ENCODE measurements around the gene ASCL2.
"Not testable (repeated sequence)": the region's sequence is repeated elsewhere in the genome, so short reads cannot be mapped to it uniquely, and the experiment has no call there.

ASCL2 gene

DNA sequence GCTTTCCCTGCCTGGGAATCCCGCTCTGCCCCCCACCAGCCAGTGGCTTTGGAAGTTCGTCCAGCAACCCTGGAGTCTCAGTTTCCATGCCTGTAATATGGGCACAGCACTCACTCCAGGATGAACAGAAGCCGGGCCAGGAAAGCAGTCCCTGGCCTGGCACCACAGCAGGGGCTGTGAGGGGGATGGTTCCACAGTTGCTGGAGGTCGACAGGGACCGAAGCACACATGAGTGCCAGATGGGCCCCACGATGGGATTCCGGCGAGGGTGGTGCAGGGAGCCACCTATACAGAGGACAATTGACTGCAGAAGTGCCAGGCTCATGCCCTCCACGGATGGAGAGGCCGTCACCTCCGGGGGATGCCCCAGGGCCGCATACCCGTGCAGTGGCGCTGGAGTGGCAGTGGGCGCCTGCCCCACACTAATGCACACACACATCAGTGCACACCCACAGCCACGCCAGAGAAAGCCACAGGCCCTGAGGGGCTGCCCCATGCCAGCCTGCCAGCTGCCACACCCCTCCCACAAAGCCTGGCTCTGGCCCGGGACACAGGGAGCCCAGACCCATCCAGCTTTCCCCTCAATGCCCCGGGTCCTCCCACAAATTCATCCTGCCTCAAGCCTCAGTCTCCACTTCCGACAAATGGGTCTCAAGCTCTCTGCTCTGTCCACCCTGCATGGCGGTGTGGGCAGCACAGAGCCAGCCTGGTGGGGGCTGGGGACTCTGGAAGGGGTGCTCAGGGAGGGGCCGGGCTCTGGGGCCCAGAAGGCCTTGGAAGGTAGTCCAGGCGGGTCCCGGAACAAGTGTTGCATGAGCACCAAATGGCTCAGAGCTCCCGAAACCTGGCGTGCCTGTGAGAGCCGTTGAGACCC, 9.7 kb downstream of the ASCL2 start:
- no peak for DNase-seq (ENCODE audit: low read depth in 2 of 2)

- DNase-seq (ENCODE audit: low read depth in 2 of 2), result no peak
Observed at GRCh38 chr11:2259897-2260451, 10.4 kb downstream of the ASCL2 start.

DNA sequence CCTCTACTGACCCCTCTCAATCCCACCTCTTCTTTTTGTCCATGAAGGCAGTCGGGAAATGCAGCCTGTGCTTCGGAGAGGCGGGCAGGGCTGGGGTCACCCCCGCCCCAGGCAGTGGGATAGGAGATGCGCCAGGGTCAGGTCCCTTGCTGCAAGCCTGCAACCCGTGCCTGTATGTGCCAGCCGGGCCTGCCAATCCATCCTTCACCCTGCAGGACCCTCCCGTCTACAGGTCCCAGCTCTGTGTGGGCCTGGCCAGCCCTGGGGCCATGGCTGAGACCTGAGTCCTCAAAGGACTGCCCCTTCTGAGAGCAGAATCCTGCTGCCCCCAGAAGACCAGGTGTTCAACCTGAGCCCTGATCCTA, 10.9 kb downstream of the ASCL2 start:
- no peak for DNase-seq (ENCODE audit: low read depth in 2 of 2)

- DNase-seq (ENCODE audit: low read depth in 2 of 2), result no peak
Observed at GRCh38 chr11:2258501-2259465, 11.6 kb downstream of the ASCL2 start.

GRCh38 chr11:2256951-2257700, 13.3 kb downstream of the ASCL2 start:
- no peak for DNase-seq (ENCODE audit: low read depth in 2 of 2)

DNA sequence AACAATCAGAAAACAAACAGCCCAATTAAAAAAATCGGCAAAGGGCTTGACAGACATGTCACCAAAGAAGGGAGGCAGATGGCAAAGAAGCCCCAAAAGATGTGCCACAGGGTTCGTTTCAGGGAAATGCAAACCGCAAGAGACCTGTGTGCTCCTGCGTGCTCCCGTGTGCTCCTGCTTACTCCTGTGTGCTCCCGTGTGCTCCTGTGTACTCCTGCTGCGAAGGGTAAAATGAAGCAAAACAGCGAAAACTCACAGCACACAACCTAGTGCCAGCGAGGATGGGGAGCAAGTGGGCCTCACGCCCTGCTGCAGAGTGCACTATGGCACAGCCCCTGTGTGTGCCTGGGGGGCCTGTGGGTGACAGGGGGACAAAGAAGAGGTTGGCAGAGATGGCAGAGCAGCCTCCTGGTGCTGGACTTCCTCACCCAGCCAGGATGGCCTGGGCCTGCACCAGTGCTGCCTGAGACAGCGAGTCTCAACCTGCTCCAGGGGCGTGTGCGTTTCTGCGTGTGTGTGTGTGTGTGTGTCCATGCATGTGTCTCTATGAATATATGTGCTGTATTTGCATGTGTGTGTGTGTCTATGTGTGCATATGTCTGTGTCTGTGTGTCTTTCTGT, 14.0 kb downstream of the ASCL2 start:
- no peak for DNase-seq (ENCODE audit: low read depth in 2 of 2)

- DNase-seq (ENCODE audit: low read depth in 2 of 2), result no peak
Observed at GRCh38 chr11:2252018-2252417, 18.4 kb downstream of the ASCL2 start.

DNA sequence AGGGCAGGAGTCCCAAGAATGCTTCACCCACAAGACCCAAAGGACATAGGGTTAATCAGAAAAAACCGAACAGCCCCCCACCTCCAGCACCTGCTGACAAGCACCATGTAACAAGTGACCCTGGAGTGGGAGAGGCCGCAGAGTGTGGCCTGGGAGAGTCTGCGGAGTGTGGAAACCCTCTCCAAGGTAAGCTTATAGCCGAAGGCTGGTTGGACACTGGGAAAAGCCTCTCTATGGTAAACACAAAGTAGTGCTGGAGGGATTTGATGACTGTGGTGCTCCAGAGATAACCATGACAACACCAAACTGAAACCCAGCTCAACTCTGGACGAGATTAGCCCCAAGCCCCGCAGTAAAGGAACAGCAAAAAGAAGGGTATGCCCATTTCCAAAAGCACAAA, 19.2 kb downstream of the ASCL2 start:
- no peak for DNase-seq (ENCODE audit: low read depth in 2 of 2)

GRCh38 chr11:2250485-2250884, 19.9 kb downstream of the ASCL2 start:
- DNase-seq (ENCODE audit: low read depth in 2 of 2), result no peak

DNA sequence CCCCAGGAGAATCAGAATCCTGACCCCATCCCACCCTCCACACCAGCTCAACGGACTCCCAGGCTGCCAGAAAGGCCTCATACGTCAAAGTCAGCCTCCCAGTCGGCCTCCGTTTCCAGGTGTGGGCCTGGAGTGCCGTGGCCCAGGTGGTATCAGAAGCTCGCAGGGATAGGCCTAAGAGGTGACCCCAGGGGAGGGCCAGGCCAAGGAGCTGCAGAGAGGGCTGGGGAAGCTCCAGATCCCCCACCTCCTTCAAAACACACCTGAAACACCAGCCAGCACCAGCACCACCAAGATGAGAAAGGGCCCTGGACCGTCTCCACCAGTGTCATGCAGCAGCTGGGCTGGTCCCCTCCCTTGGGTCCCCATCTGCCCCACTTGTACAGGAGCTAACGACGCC, 20.3 kb downstream of the ASCL2 start:
- no peak for DNase-seq (ENCODE audit: low read depth in 2 of 2)

GRCh38 chr11:2249189-2249916, 21.0 kb downstream of the ASCL2 start:
- DNase-seq (ENCODE audit: low read depth in 2 of 2), result no peak

DNA sequence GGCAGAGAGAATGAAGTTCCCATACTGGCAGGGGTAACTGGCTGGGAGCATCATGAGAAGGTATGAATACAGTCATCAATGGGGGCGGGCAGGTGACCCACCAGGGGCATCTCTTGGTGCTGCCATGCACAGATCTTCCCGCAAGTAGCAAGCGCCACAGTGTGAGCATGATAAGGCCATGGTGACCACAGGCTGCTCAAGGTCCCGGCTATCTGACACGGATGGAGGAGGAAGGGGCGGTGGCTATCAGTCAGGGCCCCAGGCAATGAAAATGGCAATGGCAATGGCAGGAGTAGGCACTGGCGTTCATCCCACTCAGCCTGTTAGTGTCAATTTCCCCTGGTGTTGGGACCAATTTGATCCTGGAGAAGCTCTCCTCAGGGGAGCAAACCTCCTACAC, 21.6 kb downstream of the ASCL2 start:
- no peak for DNase-seq (ENCODE audit: low read depth in 2 of 2)

- no peak for DNase-seq (ENCODE audit: low read depth in 2 of 2)
Observed at GRCh38 chr11:2248242-2248641, 22.1 kb downstream of the ASCL2 start.

DNA sequence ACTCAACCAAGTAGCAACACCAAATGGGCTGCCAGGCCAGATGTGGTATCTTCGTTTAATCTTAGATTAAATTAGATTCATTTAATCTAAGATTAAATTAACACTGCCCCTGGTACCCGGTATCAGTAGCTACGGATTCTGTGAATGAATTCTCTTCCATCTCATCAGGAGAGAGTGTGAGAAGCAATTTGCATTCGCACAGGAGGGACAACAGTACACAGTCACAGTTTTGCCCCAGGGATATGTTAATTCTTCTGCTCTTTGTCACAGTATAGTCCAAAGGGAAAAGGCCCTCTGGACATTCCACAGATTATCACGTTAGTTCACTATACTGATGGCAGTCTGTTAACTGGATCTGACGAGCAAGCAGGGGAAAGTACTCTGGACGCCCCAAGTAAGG, 22.9 kb downstream of the ASCL2 start:
- DNase-seq (ENCODE audit: low read depth in 2 of 2), result no peak

GRCh38 chr11:2240834-2241233, 29.6 kb downstream of the ASCL2 start:
- no peak for DNase-seq (ENCODE audit: low read depth in 2 of 2)

- no peak for DNase-seq (ENCODE audit: low read depth in 2 of 2)
Observed at GRCh38 chr11:2237457-2238238, 32.7 kb downstream of the ASCL2 start.

GRCh38 chr11:2236381-2237134, 33.8 kb downstream of the ASCL2 start:
- not testable (repeated sequence) for DNase-seq (ENCODE audit: low read depth in 2 of 2)

GRCh38 chr11:2235588-2236326, 34.6 kb downstream of the ASCL2 start:
- DNase-seq (ENCODE audit: low read depth in 2 of 2), result no peak

All from activated CD4-positive, alpha-beta T cell treated with anti-CD3 and anti-CD28 coated beads for 24 hours (primary cell).